Measurements from ENCODE around the gene TNFRSF25.
"Not testable (repeated sequence)": the region's sequence is repeated elsewhere in the genome, so short reads cannot be mapped to it uniquely, and the experiment has no call there.

Gene TNFRSF25

DNA sequence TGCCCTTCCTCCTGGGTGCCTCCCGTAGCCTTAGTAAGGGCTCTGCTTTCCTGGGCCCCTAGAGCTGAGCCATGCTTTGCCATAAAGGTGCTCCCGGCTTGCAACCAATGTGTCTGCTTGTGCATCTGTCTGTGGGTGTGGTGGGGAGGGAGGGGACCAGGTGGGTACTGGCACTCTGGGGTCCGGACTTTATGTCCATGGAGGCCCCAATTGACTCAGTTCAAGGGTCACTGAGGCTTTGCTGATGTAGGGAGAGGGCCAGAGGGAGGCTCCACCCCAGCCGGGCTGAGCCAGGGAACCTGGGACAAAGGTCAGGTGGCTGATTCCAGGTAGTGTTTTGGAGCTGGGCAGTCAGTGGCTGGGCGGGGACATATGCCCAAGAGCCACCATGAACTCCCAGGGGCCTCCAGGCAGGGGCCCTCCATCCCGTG, 15.0 kb downstream of the TNFRSF25 start:
- no peak for DNase-seq (ENCODE audit: low spot score)

DNA sequence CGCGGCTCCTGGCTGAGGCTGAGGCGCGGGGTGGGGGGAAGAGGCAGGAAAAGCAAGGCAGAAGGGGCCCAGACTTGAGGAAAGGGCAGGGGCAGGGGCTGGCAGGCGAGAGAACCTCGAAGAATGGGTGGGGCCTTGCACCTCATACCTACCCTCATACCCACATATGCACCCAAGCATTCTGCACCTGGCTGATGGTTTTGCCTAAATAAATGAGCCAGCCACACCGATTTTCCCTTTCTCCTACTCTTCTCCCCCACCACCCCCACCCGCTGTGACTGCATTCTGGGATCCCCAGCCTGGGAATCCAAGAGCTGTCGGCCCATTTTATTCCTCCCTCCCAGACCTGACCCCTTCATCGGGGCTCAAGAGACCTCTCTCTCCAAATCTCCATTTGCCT, 15.5 kb downstream of the TNFRSF25 start:
- not testable (repeated sequence) for DNase-seq (ENCODE audit: low spot score)

DNA sequence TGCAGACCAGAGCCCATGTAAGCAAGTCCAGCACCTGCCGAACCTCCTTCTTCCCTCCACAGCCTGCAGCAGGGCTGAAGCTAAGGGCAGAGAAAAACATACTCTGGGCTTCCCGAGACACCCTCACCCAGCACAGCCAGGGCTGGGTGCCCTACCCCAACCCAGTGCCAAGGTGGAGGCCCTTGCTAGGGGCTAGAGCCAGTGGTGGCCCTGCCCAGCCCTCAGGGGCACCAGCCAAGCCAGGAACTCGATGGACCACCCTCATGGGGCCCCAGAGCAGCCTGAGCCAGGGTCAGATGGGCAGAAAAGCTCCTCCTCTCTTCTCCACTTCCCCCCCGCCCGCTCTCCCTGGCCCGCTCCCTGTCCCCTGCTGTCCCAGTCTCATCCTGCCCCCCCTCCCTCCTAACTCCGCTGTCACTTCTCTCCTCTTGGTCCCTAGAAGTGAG, 15.9 kb downstream of the TNFRSF25 start:
- DNase-seq (ENCODE audit: low spot score), result no peak

DNA sequence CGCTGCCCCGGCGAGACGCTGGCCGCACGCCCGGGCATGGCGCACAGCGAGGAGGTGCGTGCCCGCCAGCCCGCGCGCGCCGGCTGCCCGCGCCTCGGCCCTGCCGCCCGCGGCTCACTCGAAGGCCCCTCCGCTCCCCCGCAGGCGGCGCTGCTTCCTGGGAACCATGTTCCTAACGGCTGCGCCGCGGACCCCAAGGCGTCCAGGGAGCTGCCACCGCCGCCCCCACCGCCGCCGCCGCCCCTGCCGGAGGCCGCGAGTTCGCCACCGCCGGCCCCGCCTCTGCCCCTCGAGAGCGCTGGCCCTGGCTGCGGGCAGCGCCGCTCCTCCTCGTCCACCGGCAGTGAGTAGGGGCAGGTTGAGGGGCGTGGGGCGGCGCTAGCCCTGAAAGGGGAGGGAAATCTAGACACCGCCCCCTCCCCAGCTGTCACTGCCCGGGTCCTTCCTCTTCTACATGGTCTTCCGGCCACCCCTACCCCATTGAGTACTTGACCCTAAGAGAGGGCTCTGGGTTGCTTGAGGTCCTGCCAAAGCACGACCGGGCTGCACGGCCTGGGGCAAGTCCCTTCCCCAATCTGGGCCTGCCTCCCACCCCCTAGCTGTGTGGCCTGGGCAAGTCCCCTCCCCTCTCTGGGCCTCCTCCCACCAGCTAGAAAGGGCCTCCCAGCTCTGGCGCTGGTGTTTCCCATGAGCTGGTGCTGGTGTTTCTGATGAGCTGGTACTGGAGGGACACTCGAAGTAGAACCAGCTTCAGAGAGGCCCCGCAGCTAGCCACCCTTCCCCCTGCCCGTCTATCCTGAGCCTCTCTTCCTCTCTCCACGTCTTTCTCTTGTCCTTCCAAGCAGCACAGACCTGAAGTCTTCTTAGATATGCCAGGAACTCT, 17.0 kb downstream of the TNFRSF25 start:
- peak; percentile 24 for DNase-seq (ENCODE audit: low spot score)

DNA sequence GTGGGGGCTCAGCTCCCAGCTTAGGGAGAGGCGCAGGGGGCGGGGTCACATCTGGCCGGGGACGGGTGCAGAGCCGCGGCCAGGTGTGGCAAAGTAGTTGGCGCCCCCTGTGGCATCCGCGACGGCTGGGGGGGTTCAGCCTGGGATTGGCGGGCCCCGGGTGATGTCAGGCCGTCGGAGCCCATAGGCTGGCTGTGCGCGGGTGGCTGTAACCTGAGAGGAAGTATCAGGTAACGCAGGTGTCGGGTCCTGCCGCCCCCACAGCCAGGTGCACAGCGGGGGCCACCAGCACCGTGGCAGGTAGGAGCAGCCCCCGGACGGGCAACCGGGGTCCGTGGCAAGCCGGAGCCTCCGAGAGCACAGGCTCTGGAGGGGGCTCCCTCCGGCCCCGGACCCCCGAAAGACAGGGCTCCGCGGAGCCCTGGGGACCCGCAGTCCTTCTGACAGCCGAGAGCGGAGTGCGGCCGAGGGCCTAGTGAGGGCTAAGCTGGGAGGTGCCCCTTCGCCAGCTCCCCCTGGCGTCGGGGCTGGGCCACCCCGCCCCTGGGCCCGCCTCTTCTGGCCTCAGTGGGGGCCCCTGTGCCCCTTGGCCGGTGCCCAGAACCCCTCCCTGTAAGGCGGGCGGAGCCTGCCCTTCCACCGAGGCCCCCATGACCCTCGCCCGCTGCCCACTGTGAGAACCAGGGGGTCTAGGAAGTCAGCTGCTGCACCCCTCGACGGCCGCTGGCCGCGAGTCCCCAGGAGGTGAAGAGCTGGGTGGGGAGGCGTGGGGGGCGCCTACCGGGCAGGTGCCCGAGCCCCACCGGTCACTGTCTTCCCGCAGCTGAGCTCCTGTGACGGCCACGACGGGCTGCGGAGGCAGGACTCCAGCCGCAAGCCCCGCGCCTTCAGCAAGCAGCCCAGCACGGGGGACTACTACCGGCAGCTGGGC, 17.9 kb downstream of the TNFRSF25 start:
- DNase-seq (ENCODE audit: low spot score), result peak; percentile 48

DNA sequence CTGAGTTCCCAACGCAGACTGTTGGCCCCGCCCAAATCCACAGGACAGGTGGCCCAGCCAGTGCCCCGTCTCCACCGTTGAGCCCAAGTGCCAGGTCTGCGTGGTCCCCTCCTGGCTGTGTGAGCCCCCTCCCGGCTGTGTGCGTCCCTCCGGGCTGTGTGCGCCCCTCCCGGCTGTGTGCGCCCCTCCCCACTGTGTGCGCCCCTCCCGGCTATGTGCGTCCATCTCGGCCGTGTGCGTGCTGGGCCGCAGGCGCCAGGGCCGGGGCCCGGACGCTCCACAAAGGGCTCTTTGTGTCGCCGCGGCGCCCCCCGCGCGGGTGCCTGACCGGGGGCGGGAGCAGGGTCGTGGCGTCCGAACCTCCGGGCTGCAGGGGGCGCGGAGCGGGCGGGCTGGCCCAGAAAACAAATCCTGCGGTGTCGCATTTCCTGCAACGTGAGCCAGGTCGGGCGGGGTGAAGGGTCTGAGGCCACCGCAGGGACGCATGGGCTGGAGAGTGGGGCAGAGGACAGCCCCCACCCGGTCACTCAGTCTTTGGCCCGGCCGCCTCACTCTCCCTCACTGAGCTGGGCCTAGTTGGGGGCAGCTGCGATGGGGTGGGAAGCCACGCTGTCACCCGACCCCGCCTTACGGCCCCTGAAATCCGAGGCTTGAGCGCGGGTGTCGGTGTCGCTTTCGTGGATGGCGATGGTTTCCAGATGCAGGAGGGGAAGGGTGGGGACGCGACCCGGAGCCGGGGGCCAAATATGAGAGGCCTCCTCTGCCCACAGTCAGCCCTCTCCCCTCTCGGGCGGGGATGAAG, 18.8 kb downstream of the TNFRSF25 start:
- no peak for DNase-seq (ENCODE audit: low spot score)

DNA sequence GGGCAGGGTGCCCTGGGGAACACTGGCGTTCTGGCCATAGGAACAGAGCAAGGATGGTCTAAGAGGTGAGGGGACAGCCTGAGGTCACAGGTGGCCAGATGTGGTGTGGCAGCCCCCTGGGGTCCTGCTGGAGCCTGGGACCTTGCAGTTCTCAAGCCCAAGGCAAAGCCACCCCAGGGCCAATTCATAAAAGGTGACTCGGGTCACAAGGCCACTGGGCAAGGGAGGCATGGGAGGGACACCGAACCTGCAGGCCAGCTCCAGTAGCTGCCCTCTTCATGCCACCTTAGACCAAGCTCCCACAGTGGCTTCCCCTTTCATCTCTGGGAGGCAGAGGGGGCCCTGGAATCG, 19.3 kb downstream of the TNFRSF25 start:
- DNase-seq (ENCODE audit: low spot score), result no peak

DNA sequence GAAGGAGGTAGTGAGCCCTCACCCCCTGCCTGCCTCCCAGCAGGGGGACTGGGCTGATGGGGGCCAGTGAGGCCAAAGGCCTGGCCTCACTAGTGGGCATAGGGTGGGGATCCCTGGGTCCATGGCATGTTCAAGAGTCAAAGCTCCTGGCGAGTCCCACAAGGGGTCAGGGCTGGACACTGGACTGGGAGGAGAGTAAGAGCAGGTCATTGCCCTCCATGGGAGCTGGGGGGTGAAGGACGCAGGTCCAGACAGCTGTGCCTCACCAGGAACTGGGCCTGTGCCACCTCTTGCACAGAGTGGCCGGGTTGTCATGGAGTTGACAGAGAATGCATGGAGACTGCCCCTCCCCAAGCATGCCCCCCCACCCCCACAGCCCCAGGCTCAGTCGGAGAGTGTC, 20.0 kb downstream of the TNFRSF25 start:
- DNase-seq (ENCODE audit: low spot score), result not testable (repeated sequence)

DNA sequence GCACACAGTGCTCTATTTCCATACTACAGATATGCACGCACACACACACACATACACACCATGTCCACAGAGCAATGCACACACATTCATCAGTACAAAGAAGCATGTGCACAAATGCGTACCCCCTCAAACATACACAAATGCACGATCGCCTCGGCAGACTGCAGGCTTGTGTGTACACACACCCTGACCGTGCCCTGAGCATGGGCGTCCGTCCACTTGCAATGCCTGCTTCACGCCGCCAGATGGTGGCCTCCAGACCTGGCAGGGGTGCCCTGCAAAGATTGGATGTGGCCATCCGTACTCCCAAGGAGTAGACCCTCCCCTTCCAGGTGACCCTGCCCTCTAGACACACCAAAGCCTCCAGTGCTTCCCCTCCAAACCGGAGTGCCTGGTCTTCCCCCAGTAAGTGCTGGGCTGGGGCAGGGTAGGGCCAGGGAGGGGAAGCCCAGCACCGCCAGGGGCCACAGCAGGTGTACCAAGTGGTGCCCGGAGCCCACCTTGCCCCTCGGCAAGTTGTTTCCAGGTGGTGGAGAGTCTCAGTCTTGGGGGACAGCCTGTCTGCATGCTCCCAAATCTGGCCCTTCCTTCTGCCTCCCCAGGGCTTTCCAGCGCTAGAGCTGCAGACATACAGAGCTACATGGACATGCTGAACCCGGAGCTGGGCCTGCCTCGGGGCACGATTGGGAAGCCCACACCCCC, 20.8 kb downstream of the TNFRSF25 start:
- DNase-seq (ENCODE audit: low spot score), result peak; percentile 50

DNA sequence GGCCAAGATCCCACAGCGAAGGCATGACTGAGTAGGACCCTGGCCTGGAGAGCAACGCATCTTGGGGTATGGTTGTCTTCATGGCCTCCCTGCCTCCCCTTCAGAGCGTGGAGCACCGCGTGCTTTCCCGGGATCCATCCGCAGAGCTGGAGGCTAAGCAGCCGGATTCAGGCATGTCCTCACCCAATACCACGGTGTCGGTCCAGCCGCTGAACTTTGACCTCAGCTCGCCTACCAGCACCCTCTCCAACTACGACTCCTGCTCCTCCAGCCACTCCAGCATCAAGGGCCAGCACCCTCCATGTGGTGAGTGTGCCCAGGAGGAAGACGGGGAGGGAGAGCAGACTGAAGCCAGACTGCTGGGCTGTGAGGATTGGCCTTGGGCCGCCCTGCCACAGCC, 21.6 kb downstream of the TNFRSF25 start:
- no peak for DNase-seq (ENCODE audit: low spot score)

DNA sequence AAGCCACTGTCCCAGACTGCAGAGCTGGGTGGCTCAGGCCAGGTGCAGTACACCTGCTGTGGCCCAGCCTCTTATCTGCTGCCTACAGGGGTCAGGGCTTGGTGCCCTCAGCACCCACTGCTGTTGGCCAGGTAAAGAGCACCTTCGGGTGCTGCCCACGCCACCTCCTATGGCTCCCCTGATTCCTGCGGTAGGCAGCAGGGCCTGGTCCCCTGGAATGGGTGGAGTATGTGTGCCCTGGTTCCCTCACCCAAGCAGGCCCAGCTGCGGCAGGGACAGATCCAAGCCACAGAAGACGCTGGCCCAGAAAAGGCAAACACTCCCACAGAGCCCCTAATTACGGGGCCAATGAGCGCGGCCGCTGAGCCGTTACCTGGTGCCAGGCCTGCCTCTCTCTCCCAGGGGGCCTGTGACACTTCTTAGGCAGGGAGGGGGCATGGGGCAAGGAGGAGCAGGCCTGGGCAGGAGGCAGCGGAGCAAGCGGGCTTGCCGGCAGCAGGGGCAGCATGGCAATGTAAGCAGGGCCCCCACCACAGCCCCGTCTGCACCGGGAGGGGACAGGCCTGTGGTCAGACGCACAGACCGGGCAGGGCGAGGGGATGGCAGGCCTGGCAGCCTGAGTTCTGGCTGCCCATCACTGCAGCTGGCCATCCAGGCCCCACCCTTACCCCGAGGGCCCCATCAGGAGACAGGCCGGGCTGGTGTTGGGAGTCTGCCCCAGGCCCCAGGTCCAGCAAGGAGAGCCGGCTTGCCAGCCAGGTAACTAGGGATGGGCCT, 22.4 kb downstream of the TNFRSF25 start:
- DNase-seq (ENCODE audit: low spot score), result no peak

DNA sequence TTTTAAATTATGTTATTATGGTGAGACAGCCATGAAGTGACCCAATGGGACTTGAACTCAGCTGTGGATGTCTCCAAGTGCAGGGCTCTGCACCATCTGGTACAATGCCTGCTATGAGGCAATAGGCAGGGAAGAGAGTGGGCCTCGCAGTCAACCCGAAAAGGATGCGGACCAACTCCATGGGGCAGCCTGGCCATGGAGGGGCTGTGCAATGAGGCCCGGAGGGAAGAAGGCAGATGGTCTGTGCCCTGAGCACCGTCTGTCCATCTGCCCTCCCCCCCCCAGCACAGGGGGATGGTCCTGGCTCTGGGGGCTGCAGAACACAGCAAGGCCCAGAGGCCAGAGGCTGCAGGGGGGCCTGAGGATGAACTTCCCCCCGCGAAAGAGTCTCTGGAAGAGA, 24.4 kb downstream of the TNFRSF25 start:
- no peak for DNase-seq (ENCODE audit: low spot score)

DNA sequence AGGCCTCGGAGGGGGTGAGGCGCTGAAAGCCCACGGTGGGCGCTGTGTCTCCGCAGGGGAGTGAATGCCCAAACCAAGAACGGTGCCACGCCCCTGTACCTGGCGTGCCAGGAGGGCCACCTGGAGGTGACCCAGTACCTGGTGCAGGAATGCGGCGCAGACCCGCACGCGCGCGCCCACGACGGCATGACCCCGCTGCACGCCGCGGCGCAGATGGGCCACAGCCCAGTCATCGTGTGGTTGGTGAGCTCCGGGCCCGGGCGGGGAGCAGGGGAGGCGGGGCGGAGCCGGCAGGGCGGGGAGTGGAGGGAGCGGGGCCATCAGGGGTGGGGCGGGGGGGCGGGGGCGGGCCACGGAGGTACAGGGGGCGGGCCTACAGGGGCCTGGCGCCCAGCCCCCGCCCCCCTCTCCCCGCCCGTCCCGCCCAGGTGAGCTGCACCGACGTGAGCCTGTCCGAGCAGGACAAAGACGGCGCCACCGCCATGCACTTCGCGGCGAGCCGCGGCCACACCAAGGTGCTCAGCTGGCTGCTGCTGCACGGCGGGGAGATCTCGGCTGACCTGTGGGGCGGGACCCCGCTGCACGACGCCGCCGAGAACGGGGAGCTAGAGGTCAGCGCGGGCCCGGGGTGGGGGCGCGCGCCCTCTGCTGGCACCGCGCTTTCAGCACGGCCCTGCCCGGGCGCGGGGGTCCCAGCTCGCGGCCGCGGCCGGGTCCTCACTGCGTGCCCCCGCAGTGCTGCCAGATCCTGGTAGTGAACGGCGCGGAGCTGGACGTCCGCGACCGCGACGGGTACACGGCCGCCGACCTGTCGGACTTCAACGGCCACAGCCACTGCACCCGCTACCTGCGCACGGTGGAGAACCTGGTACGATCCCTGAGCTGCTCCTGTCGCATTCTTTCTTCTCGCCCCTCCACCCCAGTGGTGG, 25.5 kb downstream of the TNFRSF25 start:
- peak; percentile 77 for DNase-seq (ENCODE audit: low spot score)

DNA sequence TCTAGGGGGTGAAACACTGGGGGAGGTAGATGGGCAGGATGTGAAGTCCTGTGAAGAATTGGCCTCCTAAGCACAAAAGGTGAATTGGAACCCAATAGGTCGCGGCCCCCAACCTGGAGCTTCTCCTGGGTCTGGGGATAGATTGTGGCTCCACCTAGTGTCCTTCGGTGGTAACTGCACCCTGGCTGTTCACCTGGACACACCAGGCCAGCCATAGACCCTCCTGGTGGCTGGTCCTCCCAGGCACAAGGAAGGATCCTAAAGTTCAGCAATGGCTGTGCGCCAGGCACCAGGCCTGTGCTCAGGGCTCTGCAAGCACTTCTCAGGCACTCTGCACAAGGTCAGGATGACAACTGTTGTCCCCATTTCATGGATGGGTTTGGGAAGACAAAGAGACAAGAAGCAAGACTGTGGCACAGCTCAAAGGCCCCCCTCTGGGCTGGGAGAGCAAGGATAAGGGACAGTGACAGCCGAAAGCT, 27.9 kb downstream of the TNFRSF25 start:
- peak; percentile 75 for DNase-seq (ENCODE audit: low spot score)

DNA sequence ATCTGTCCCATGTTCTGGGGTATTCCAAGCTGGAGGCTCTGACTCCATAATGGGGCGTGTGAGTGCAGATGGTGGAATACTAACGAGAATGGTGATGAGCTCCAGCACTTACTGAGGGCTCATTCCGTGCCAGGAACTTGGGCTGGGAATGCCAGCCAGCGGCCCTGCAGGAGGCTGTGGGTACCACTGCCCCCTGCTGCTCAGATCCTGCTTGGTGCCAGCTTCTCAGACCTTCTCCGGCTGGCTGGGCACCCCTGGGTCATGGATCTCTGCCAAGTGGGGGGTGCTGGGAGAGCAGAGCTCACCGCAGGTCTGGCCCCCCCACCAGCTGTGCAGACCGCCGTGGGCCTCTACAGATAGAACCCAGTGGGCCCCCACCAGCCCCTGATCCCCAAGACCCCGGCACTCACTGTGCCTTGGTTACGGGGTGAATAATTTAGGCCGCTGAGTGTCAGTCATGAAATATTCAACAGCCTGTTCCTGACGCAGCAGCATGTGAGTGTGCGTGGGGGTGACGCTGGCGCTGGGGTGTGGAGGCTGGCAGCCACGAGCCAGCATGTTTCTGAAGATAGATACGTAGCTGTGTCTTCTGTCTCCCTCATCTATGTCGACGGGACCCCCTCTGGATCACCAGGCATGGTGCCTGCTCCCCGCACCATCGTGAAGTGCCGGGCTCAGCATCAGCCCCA, 28.8 kb downstream of the TNFRSF25 start:
- not testable (repeated sequence) for DNase-seq (ENCODE audit: low spot score)

DNA sequence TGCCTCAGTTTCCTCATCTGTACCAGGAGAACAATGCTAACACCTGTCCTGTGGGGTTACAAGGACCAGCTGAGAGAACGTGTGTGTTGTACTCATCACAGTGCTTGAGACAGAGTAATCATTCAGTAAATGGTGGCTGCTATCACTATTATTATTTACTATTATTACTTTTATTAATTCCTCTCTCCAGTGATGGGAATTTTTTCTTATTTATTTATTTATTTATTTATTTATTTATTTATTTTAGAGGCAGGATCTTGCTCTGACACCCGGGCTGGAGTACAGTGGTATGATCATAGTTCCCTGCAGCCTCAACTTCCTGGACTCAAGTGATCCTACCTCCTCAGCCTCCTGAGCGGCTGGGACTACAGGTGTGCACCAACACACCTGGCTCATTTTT, 29.7 kb downstream of the TNFRSF25 start:
- not testable (repeated sequence) for DNase-seq (ENCODE audit: low spot score)

DNA sequence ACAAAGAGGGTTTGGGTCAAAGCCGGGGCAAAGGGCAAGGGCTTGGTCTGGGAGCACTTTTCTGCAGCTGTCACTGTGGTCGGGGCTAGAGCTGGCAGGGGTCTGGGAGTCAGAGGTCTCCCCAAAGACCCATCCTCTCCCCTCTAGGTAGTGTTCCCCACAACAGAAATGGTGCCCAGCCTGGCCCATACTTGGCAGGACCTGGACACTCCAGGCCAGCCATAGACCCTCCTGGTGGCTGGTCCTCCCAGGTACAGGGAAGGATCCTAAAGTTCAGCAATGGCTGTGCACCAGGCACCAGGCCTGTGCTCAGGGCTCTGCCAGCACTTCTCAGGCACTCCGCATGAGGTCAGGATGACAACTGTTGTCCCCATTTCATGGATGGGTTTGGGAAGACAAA, 30.4 kb downstream of the TNFRSF25 start:
- DNase-seq (ENCODE audit: low spot score), result no peak

DNA sequence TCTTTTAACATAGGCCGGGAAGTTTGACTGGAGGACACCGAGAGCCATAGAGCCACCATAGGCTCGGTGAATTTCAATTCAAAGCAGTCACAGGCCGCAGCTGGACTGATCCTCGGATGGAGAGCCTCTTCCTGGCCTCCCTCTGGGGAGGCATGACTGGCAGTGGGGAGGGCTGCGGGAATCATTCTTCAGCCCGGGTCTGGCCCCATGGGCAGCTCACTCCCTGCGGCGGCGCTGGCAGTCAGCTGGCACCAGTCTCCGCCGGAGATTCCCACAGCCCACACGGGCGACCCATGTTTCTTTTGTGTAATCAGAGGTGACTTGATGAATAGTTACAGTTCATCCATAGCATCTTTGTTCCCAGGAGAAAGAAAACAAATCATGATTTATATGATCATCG, 30.8 kb downstream of the TNFRSF25 start:
- no peak for DNase-seq (ENCODE audit: low spot score)

DNA sequence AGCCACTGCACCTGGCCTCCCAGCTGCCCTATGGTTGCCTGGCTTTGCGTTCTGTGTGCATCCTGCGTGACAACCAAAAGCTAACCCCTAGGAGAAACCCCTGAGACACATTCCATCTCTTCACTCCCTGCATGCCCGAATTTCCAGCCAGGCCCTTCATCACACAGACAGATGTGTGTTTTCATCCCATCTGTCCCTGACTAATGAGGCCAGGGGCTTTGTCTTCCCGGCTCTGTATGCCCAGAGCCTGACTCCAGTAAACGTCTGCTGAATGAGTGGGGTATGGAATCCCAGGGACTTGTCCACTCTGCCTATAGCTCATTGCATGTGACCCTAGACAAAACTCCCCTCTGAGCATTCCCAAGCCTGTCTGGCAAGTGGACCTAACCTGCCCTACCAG, 31.8 kb downstream of the TNFRSF25 start:
- no peak for DNase-seq (ENCODE audit: low spot score)

Measured in CD4-positive, alpha-beta T cell treated with Interleukin-6 at 100 ng/mL for 8 hours (primary cell).